HEK293 (cell line): ENCODE data around the gene DSCAM.

Source experiments
- REPIN1 ChIP-seq: fragments of 450-650 bp; formaldehyde crosslinking; IDR thresholded peaks from 2 replicates; pipeline ENCODE4 v1.5.1; 2017; ENCODE audit warnings: missing biosample characterization, missing genetic modification characterization, low read depth
- ZNF121 ChIP-seq: fragments of 450-650 bp; formaldehyde crosslinking; IDR thresholded peaks from 2 replicates; pipeline ENCODE4 v1.5.1; 2016; ENCODE audit warnings: missing biosample characterization, missing genetic modification characterization
- ZNF174 ChIP-seq: fragments of 450-650 bp; formaldehyde crosslinking; IDR thresholded peaks from 2 replicates; pipeline ENCODE4 v1.5.0; 2017; ENCODE audit warnings: missing biosample characterization, mild to moderate bottlenecking, missing genetic modification characterization
- ZNF433 ChIP-seq: fragments of 450-650 bp; formaldehyde crosslinking; IDR thresholded peaks from 2 replicates; pipeline ENCODE4 v1.5.1; 2016; ENCODE audit warnings: missing biosample characterization, missing genetic modification characterization, low read depth
- ZNF843 ChIP-seq: fragments of 450-650 bp; formaldehyde crosslinking; IDR thresholded peaks from 2 replicates; pipeline ENCODE4 v1.5.1; 2016; ENCODE audit warnings: missing biosample characterization, missing genetic modification characterization
- TF ChIP-seq, protein P1 (sequence below): fragments of 450-650 bp; formaldehyde crosslinking; IDR thresholded peaks from 2 replicates; pipeline ENCODE4 v1.5.1; 2016; ENCODE audit warnings: missing biosample characterization, missing genetic modification characterization
- TF ChIP-seq, protein P2 (sequence below): fragments of 450-650 bp; formaldehyde crosslinking; IDR thresholded peaks from 2 replicates; pipeline ENCODE4 v1.5.1; 2017; ENCODE audit warnings: missing biosample characterization, missing genetic modification characterization

DNA sequence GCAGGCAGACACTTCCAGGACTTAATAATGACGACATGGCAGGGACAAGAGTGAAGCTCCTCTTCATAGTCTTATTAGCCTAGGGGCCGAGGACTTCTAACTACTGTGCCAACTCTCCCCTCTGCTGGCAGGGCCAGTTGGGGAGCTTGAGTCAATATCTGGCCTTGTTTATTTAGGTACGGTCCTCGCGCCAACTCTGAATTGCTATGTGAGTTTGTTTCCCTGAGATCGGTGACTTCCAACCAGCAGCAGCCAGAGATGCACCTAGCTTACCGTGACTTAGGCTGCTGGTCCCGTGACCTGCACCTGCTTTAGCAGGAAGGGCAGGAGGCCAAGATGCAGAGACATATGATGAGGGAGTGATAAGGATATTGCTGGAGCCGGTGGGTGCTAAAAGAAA lies 528.6 kb downstream of the DSCAM start:
- TF ChIP-seq, protein P1, sequence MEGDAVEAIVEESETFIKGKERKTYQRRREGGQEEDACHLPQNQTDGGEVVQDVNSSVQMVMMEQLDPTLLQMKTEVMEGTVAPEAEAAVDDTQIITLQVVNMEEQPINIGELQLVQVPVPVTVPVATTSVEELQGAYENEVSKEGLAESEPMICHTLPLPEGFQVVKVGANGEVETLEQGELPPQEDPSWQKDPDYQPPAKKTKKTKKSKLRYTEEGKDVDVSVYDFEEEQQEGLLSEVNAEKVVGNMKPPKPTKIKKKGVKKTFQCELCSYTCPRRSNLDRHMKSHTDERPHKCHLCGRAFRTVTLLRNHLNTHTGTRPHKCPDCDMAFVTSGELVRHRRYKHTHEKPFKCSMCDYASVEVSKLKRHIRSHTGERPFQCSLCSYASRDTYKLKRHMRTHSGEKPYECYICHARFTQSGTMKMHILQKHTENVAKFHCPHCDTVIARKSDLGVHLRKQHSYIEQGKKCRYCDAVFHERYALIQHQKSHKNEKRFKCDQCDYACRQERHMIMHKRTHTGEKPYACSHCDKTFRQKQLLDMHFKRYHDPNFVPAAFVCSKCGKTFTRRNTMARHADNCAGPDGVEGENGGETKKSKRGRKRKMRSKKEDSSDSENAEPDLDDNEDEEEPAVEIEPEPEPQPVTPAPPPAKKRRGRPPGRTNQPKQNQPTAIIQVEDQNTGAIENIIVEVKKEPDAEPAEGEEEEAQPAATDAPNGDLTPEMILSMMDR (tag by site-specific recombination), result no peak
- TF ChIP-seq ZNF174 (tag by site-specific recombination) (no peak), ZNF121 (tag by site-specific recombination) (no peak), ZNF843 (tag by site-specific recombination) (no peak), ZNF433 (tag by site-specific recombination) (no peak), REPIN1 (no peak)
- TF ChIP-seq, protein P2, sequence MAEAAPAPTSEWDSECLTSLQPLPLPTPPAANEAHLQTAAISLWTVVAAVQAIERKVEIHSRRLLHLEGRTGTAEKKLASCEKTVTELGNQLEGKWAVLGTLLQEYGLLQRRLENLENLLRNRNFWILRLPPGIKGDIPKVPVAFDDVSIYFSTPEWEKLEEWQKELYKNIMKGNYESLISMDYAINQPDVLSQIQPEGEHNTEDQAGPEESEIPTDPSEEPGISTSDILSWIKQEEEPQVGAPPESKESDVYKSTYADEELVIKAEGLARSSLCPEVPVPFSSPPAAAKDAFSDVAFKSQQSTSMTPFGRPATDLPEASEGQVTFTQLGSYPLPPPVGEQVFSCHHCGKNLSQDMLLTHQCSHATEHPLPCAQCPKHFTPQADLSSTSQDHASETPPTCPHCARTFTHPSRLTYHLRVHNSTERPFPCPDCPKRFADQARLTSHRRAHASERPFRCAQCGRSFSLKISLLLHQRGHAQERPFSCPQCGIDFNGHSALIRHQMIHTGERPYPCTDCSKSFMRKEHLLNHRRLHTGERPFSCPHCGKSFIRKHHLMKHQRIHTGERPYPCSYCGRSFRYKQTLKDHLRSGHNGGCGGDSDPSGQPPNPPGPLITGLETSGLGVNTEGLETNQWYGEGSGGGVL (tag by site-specific recombination), result no peak
